RWPE1 (cell line): Measurements from ENCODE around the gene CCNE1.
"Not testable (repeated sequence)": the region's sequence is repeated elsewhere in the genome, so short reads cannot be mapped to it uniquely, and the experiment has no call there.

ENCODE experiments used
- CTCF ChIA-PET: fragments of 350-600 bp; sonication (Branson Sonifier 250); formaldehyde crosslinking; extraction: SDS; loops from one replicate; lab custom pipeline; 2021; lab: Yijun Ruan, JAX
- POLR2A ChIA-PET: fragments of 400-600 bp; formaldehyde crosslinking; extraction: SDS; loops from one replicate; lab custom pipeline; 2020; ENCODE audit warnings: antibody characterized with exemption; ENCODE audit not compliant: low non-redundant PET; lab: Yijun Ruan, JAX
- DNase-seq: peaks from one replicate; pipeline ENCODE4 v3.0.0; 2012; ENCODE audit warnings: low spot score
- H3K27ac ChIP-seq: fragments of 450-650 bp; 2 replicates; pipeline ENCODE4 v1.5.1; 2017
- CTCF ChIP-seq: fragments of 450-650 bp; conservative IDR thresholded peaks from 2 replicates; pipeline ENCODE4 v1.5.1; 2017; ENCODE audit warnings: low read depth, mild to moderate bottlenecking

CCNE1 gene

GRCh38 chr19:29819986-29820385, 8.2 kb downstream of the CCNE1 start:
- DNase-seq = no peak
- CTCF ChIA-PET = interaction anchor here (0.6 kb wide), 2 partner anchors 612 to 919 kb away, joined by 3 to 4 read pairs; no protein-coding TSS in a partner anchor
- no peak for TF ChIP-seq CTCF
- H3K27ac ChIP-seq = no peak overlapping the region
- POLR2A ChIA-PET = no interaction called here

GRCh38 chr19:29823581-29824330, 12.0 kb downstream of the CCNE1 start:
- DNase-seq = no peak
- H3K27ac ChIP-seq = no peak overlapping the region
- ChIA-PET CTCF (interaction anchor here (0.6 to 0.7 kb wide), 2 partner anchors 94 to 212 kb away, joined by 4 to 6 read pairs; no protein-coding TSS in a partner anchor), POLR2A (interaction anchor here (0.7 kb wide), 1 partner anchor 144 kb away, joined by 8 read pairs; no protein-coding TSS in a partner anchor)
- TF ChIP-seq CTCF = no peak

GRCh38 chr19:29825263-29825662, 13.5 kb downstream of the CCNE1 start:
- POLR2A ChIA-PET = interaction anchor here (0.5 kb wide), 1 partner anchor 13 kb away, joined by 7 read pairs; no protein-coding TSS in a partner anchor
- DNase-seq, CTCF ChIA-PET, H3K27ac ChIP-seq: not testable (repeated sequence)

- no peak overlapping the region for H3K27ac ChIP-seq
- no peak for TF ChIP-seq CTCF
- DNase-seq = no peak
- CTCF ChIA-PET = no interaction called here
- POLR2A ChIA-PET = no interaction called here
Measured at GRCh38 chr19:29831041-29831548, 19.3 kb downstream of the CCNE1 start.

- CTCF ChIA-PET = no interaction called here
- TF ChIP-seq CTCF = no peak
- no peak for DNase-seq
- POLR2A ChIA-PET = no interaction called here
- H3K27ac ChIP-seq = no peak overlapping the region
Measured at GRCh38 chr19:29831686-29832085, 19.9 kb downstream of the CCNE1 start.

GRCh38 chr19:29832801-29833200, 21.0 kb downstream of the CCNE1 start:
- CTCF ChIA-PET = no interaction called here
- POLR2A ChIA-PET = no interaction called here
- H3K27ac ChIP-seq = no peak overlapping the region

More at GRCh38 chr19:29832801-29833200, 21.0 kb downstream of the CCNE1 start:
- no peak for TF ChIP-seq CTCF
- DNase-seq = no peak
